ENCODE data around the gene ATL1. TPM values are rescaled to one million over a fixed set of nuclear protein-coding genes. Genes with fewer than 3 reads are reported as not detected.
"Not testable (repeated sequence)": the region's sequence is repeated elsewhere in the genome, so short reads cannot be mapped to it uniquely, and the experiment has no call there.

The ATL1 gene
- polyA plus RNA-seq, 2 donors: 1.7 to 3.0 TPM

- H3K27me3 ChIP-seq (ENCODE audit: control insufficient read depth in 1 of 2, insufficient read depth in 2 of 2, low read length in 2 of 2): no peaks in the 10 kb centered on the region
- H3K4me3 ChIP-seq (ENCODE audit: low read depth in 1 of 2, low read length in 2 of 2): no peak overlapping the region
- H3K27ac ChIP-seq (ENCODE audit: low read depth in 2 of 2, low read length in 1 of 2): no peak overlapping the region
- no peaks in the 10 kb centered on the region for H3K36me3 ChIP-seq (ENCODE audit: control insufficient read depth in 2 of 2, insufficient read depth in 2 of 2, low read length in 1 of 2)
- WGBS, 2 donors: 23 to 28% methylated on average over 2 of the region's 2 CpGs
- peaks cover 0 to 2% of the 10 kb centered on the region in 2 donors for H3K4me1 ChIP-seq (ENCODE audit: control insufficient read depth in 2 of 2, insufficient read depth in 2 of 2, low read length in 1 of 2)
- no peaks in the 10 kb centered on the region for H3K9me3 ChIP-seq (ENCODE audit: control insufficient read depth in 2 of 2, insufficient read depth in 1 of 2, low read depth in 1 of 2, low read length in 1 of 2)
These were observed 97.8 kb downstream of the ATL1 start for GRCh38 chr14:50657753-50658152.

- peaks cover 0 to 2% of the 10 kb centered on the region in 2 donors for H3K4me1 ChIP-seq (ENCODE audit: control insufficient read depth in 2 of 2, insufficient read depth in 2 of 2, low read length in 1 of 2)
- 30 to 31% methylated on average over 6 of the region's 6 CpGs for WGBS, 2 donors
- no peaks in the 10 kb centered on the region for H3K27me3 ChIP-seq (ENCODE audit: control insufficient read depth in 1 of 2, insufficient read depth in 2 of 2, low read length in 2 of 2)
- H3K4me3 ChIP-seq (ENCODE audit: low read depth in 1 of 2, low read length in 2 of 2): no peak overlapping the region
- H3K9me3 ChIP-seq (ENCODE audit: control insufficient read depth in 2 of 2, insufficient read depth in 1 of 2, low read depth in 1 of 2, low read length in 1 of 2): no peaks in the 10 kb centered on the region
- H3K36me3 ChIP-seq (ENCODE audit: control insufficient read depth in 2 of 2, insufficient read depth in 2 of 2, low read length in 1 of 2): no peaks in the 10 kb centered on the region
- no peak overlapping the region for H3K27ac ChIP-seq (ENCODE audit: low read depth in 2 of 2, low read length in 1 of 2)
These were observed 98.3 kb downstream of the ATL1 start for GRCh38 chr14:50658203-50658602.

GRCh38 chr14:50659327-50659974, 99.5 kb downstream of the ATL1 start:
- Histone ChIP-seq H3K27ac (ENCODE audit: low read depth in 2 of 2, low read length in 1 of 2) (no peak overlapping the region), H3K4me1 (ENCODE audit: control insufficient read depth in 2 of 2, insufficient read depth in 2 of 2, low read length in 1 of 2) (peaks cover 0 to 2% of the 10 kb centered on the region in 2 donors), H3K4me3 (ENCODE audit: low read depth in 1 of 2, low read length in 2 of 2) (no peak overlapping the region), H3K36me3 (ENCODE audit: control insufficient read depth in 2 of 2, insufficient read depth in 2 of 2, low read length in 1 of 2) (no peaks in the 10 kb centered on the region), H3K9me3 (ENCODE audit: control insufficient read depth in 2 of 2, insufficient read depth in 1 of 2, low read depth in 1 of 2, low read length in 1 of 2) (no peaks in the 10 kb centered on the region), H3K27me3 (ENCODE audit: control insufficient read depth in 1 of 2, insufficient read depth in 2 of 2, low read length in 2 of 2) (no peaks in the 10 kb centered on the region)
- 74 to 81% methylated on average over 6 of the region's 6 CpGs for WGBS, 2 donors

GRCh38 chr14:50664579-50664978, 104.6 kb downstream of the ATL1 start:
- 93 to 97% methylated on average over 2 of the region's 2 CpGs for WGBS, 2 donors
- not testable (repeated sequence) for H3K27me3 ChIP-seq (ENCODE audit: control insufficient read depth in 1 of 2, insufficient read depth in 2 of 2, low read length in 2 of 2); H3K4me3 ChIP-seq (ENCODE audit: low read depth in 1 of 2, low read length in 2 of 2); H3K27ac ChIP-seq (ENCODE audit: low read depth in 2 of 2, low read length in 1 of 2); H3K4me1 ChIP-seq (ENCODE audit: control insufficient read depth in 2 of 2, insufficient read depth in 2 of 2, low read length in 1 of 2); H3K9me3 ChIP-seq (ENCODE audit: control insufficient read depth in 2 of 2, insufficient read depth in 1 of 2, low read depth in 1 of 2, low read length in 1 of 2); H3K36me3 ChIP-seq (ENCODE audit: control insufficient read depth in 2 of 2, insufficient read depth in 2 of 2, low read length in 1 of 2)

GRCh38 chr14:50665300-50665699, 105.4 kb downstream of the ATL1 start:
- H3K27ac ChIP-seq (ENCODE audit: low read depth in 2 of 2, low read length in 1 of 2); H3K27me3 ChIP-seq (ENCODE audit: control insufficient read depth in 1 of 2, insufficient read depth in 2 of 2, low read length in 2 of 2); H3K4me1 ChIP-seq (ENCODE audit: control insufficient read depth in 2 of 2, insufficient read depth in 2 of 2, low read length in 1 of 2); H3K4me3 ChIP-seq (ENCODE audit: low read depth in 1 of 2, low read length in 2 of 2); H3K36me3 ChIP-seq (ENCODE audit: control insufficient read depth in 2 of 2, insufficient read depth in 2 of 2, low read length in 1 of 2); H3K9me3 ChIP-seq (ENCODE audit: control insufficient read depth in 2 of 2, insufficient read depth in 1 of 2, low read depth in 1 of 2, low read length in 1 of 2): not testable (repeated sequence)
- 75 to 88% methylated on average over 5 of the region's 5 CpGs for WGBS, 2 donors

GRCh38 chr14:50666772-50667683, 107.1 kb downstream of the ATL1 start:
- no peaks in the 10 kb centered on the region for H3K9me3 ChIP-seq (ENCODE audit: control insufficient read depth in 2 of 2, insufficient read depth in 1 of 2, low read depth in 1 of 2, low read length in 1 of 2)
- WGBS, 2 donors: 3 to 4% methylated on average over 20 of the region's 20 CpGs
- peak overlapping the region; percentile 81 to 89 for H3K4me3 ChIP-seq (ENCODE audit: low read depth in 1 of 2, low read length in 2 of 2)
- peak overlapping the region; percentile 91 to 93 for H3K27ac ChIP-seq (ENCODE audit: low read depth in 2 of 2, low read length in 1 of 2)
- H3K4me1 ChIP-seq (ENCODE audit: control insufficient read depth in 2 of 2, insufficient read depth in 2 of 2, low read length in 1 of 2): no peaks in the 10 kb centered on the region
- no peaks in the 10 kb centered on the region for H3K27me3 ChIP-seq (ENCODE audit: control insufficient read depth in 1 of 2, insufficient read depth in 2 of 2, low read length in 2 of 2)
- H3K36me3 ChIP-seq (ENCODE audit: control insufficient read depth in 2 of 2, insufficient read depth in 2 of 2, low read length in 1 of 2): no peaks in the 10 kb centered on the region

- Histone ChIP-seq H3K36me3 (ENCODE audit: control insufficient read depth in 2 of 2, insufficient read depth in 2 of 2, low read length in 1 of 2) (no peaks in the 10 kb centered on the region), H3K9me3 (ENCODE audit: control insufficient read depth in 2 of 2, insufficient read depth in 1 of 2, low read depth in 1 of 2, low read length in 1 of 2) (no peaks in the 10 kb centered on the region), H3K27ac (ENCODE audit: low read depth in 2 of 2, low read length in 1 of 2) (peak overlapping the region; percentile 91 to 93), H3K4me1 (ENCODE audit: control insufficient read depth in 2 of 2, insufficient read depth in 2 of 2, low read length in 1 of 2) (no peaks in the 10 kb centered on the region), H3K4me3 (ENCODE audit: low read depth in 1 of 2, low read length in 2 of 2) (peak overlapping the region; percentile 81 to 89), H3K27me3 (ENCODE audit: control insufficient read depth in 1 of 2, insufficient read depth in 2 of 2, low read length in 2 of 2) (no peaks in the 10 kb centered on the region)
- 0 to 1% methylated on average over 25 of the region's 25 CpGs for WGBS, 2 donors
These were observed 107.7 kb downstream of the ATL1 start for GRCh38 chr14:50667684-50667995.

GRCh38 chr14:50667996-50668825, 108.3 kb downstream of the ATL1 start, which contains the start of gene SAV1:
TSS of gene SAV1 (minus strand) at chr14:50668306. CDS start at chr14:50667967, 339 bp downstream.
- Histone ChIP-seq H3K4me1 (ENCODE audit: control insufficient read depth in 2 of 2, insufficient read depth in 2 of 2, low read length in 1 of 2) (no peaks in the 10 kb centered on the region), H3K36me3 (ENCODE audit: control insufficient read depth in 2 of 2, insufficient read depth in 2 of 2, low read length in 1 of 2) (no peaks in the 10 kb centered on the region), H3K4me3 (ENCODE audit: low read depth in 1 of 2, low read length in 2 of 2) (peak within 1 kb of the TSS; percentile 81 to 89), H3K27me3 (ENCODE audit: control insufficient read depth in 1 of 2, insufficient read depth in 2 of 2, low read length in 2 of 2) (no peaks in the 10 kb centered on the region), H3K9me3 (ENCODE audit: control insufficient read depth in 2 of 2, insufficient read depth in 1 of 2, low read depth in 1 of 2, low read length in 1 of 2) (no peaks in the 10 kb centered on the region), H3K27ac (ENCODE audit: low read depth in 2 of 2, low read length in 1 of 2) (peak within 1 kb of the TSS; percentile 91 to 93)
- 0% methylated on average over 74 to 92 of the region's 92 CpGs for WGBS, 2 donors

- no peaks in the 10 kb centered on the region for H3K9me3 ChIP-seq (ENCODE audit: control insufficient read depth in 2 of 2, insufficient read depth in 1 of 2, low read depth in 1 of 2, low read length in 1 of 2)
- WGBS, 2 donors: 8% methylated on average over 6 of the region's 6 CpGs
These were observed 108.8 kb downstream of the ATL1 start for GRCh38 chr14:50668826-50669143.

More at GRCh38 chr14:50668826-50669143, 108.8 kb downstream of the ATL1 start:
- Histone ChIP-seq H3K27me3 (ENCODE audit: control insufficient read depth in 1 of 2, insufficient read depth in 2 of 2, low read length in 2 of 2) (peaks cover 0 to 2% of the 10 kb centered on the region in 2 donors), H3K4me3 (ENCODE audit: low read depth in 1 of 2, low read length in 2 of 2) (peak overlapping the region in 1 of 2 donors; percentile 89), H3K27ac (ENCODE audit: low read depth in 2 of 2, low read length in 1 of 2) (peak overlapping the region in 1 of 2 donors; percentile 93), H3K4me1 (ENCODE audit: control insufficient read depth in 2 of 2, insufficient read depth in 2 of 2, low read length in 1 of 2) (no peaks in the 10 kb centered on the region), H3K36me3 (ENCODE audit: control insufficient read depth in 2 of 2, insufficient read depth in 2 of 2, low read length in 1 of 2) (no peaks in the 10 kb centered on the region)

All from esophagus (tissue), 2 donors.